Stomach (tissue), 4 donors: ENCODE results near the gene LONP2.

Source experiments
- POLR2A ChIP-seq, 4 donors: fragments of 450-650 bp; IDR thresholded peaks; one replicate each; pipeline ENCODE4 v1.6.1; 2016; ENCODE audit warnings: antibody characterized with exemption in 4 of 4, control low read depth in 2 of 4, mild to moderate bottlenecking in 1 of 4, moderate library complexity in 1 of 4
- TF ChIP-seq, protein P1 (sequence below), 7 experiments: fragments of 450-650 bp in 4 of 7; fragments of 200-600 bp in 3 of 7; sonication (generic) in 3 of 7; IDR thresholded peaks; one replicate each; pipeline ENCODE4 v1.5.1; 2016 to 2019; ENCODE audit warnings: antibody characterized with exemption in 7 of 7, control low read depth in 2 of 7, mild to moderate bottlenecking in 1 of 7

DNA sequence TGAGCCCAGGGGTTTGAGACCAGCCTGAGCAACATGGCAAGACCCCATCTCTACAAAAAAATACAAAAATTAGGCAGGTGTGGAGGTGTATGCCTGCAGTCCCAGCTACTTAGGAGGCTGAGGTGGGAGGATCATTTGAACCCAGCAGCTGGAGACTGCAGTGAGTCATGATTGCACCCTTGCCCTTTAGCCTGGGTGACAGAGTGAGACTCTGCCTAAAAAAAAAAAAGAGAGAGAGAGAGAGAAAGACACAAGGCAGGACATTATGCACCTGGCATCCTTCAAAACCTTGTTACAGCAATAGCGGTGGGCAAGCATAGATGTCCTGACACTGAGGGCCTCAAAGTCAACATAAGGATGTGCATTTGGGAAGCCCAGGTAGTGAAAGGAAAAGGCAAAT, 161.1 kb downstream of the LONP2 start:
- TF ChIP-seq, protein P1, sequence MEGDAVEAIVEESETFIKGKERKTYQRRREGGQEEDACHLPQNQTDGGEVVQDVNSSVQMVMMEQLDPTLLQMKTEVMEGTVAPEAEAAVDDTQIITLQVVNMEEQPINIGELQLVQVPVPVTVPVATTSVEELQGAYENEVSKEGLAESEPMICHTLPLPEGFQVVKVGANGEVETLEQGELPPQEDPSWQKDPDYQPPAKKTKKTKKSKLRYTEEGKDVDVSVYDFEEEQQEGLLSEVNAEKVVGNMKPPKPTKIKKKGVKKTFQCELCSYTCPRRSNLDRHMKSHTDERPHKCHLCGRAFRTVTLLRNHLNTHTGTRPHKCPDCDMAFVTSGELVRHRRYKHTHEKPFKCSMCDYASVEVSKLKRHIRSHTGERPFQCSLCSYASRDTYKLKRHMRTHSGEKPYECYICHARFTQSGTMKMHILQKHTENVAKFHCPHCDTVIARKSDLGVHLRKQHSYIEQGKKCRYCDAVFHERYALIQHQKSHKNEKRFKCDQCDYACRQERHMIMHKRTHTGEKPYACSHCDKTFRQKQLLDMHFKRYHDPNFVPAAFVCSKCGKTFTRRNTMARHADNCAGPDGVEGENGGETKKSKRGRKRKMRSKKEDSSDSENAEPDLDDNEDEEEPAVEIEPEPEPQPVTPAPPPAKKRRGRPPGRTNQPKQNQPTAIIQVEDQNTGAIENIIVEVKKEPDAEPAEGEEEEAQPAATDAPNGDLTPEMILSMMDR (IDR thresholded peaks at IDR 0.05) = no peak
- TF ChIP-seq POLR2A (IDR thresholded peaks at IDR 0.05) = no peak
